GM21723 (cell line): Measurements from ENCODE around the gene SPAAR.

ENCODE experiments used
- ATAC-seq: cut with Tn5 transposase; IDR thresholded peaks from one replicate; pipeline ENCODE4 v1.9.1; 2021; ENCODE audit warnings: mild to moderate bottlenecking, moderate library complexity; ENCODE audit not compliant: unreplicated experiment

Gene SPAAR

GRCh38 chr9:35945341-35946018 is 36.2 kb downstream of the SPAAR start:
- no peak for ATAC-seq

- ATAC-seq: no peak
Measured at GRCh38 chr9:35948451-35948850, 39.2 kb downstream of the SPAAR start.

GRCh38 chr9:35948901-35949318 is 39.6 kb downstream of the SPAAR start:
- no peak for ATAC-seq

GRCh38 chr9:35951736-35952135 is 42.4 kb downstream of the SPAAR start:
- ATAC-seq: no peak

GRCh38 chr9:35952526-35953191 is 43.4 kb downstream of the SPAAR start:
- ATAC-seq: no peak

GRCh38 chr9:35954942-35955546 is 45.8 kb downstream of the SPAAR start:
- peak; percentile 56 for ATAC-seq

- no peak for ATAC-seq
Measured at GRCh38 chr9:35956651-35957050, 47.4 kb downstream of the SPAAR start.

GRCh38 chr9:35958104-35958837 is 49.0 kb downstream of the SPAAR start, which contains the start of gene OR2S2:
TSS of gene OR2S2 (minus strand) at chr9:35958154. CDS start at chr9:35958098, 56 bp downstream.
- no peak for ATAC-seq

- no peak for ATAC-seq
Measured at GRCh38 chr9:35960039-35960655, 50.9 kb downstream of the SPAAR start.
